A673 (cell line): Measurements from ENCODE around the gene AKTIP.

Experiments used
- EZH2 ChIP-seq: fragments of 200-600 bp; sonication (generic); IDR thresholded peaks from 2 replicates; pipeline ENCODE4 v1.6.1; 2017; ENCODE audit warnings: borderline replicate concordance, low read depth, mild to moderate bottlenecking, mixed read lengths, antibody characterized with exemption, low read length; ENCODE audit not compliant: poor library complexity, severe bottlenecking
- TF ChIP-seq, protein P1 (sequence below): fragments of 300-800, 200-600 bp; sonication (generic); conservative IDR thresholded peaks from 2 replicates; pipeline ENCODE4 v1.5.1; 2017; ENCODE audit warnings: low read depth, mild to moderate bottlenecking, antibody characterized with exemption, low read length, moderate library complexity, mixed read lengths

- TF ChIP-seq EZH2 = no peak
- TF ChIP-seq, protein P1, sequence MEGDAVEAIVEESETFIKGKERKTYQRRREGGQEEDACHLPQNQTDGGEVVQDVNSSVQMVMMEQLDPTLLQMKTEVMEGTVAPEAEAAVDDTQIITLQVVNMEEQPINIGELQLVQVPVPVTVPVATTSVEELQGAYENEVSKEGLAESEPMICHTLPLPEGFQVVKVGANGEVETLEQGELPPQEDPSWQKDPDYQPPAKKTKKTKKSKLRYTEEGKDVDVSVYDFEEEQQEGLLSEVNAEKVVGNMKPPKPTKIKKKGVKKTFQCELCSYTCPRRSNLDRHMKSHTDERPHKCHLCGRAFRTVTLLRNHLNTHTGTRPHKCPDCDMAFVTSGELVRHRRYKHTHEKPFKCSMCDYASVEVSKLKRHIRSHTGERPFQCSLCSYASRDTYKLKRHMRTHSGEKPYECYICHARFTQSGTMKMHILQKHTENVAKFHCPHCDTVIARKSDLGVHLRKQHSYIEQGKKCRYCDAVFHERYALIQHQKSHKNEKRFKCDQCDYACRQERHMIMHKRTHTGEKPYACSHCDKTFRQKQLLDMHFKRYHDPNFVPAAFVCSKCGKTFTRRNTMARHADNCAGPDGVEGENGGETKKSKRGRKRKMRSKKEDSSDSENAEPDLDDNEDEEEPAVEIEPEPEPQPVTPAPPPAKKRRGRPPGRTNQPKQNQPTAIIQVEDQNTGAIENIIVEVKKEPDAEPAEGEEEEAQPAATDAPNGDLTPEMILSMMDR = no peak
Observed at GRCh38 chr16:53482123-53482522, 20.9 kb downstream of the AKTIP start.
